Tibial artery (tissue), 4 donors: ENCODE data around the gene MED12L.

Source experiments
- DNase-seq, 2 donors: peaks; one replicate each; pipeline ENCODE4 v3.0.0-alpha.2; 2019
- H3K27ac ChIP-seq, 2 donors: fragments of 200-600 bp; sonication (generic) in 1 of 2; 1 replicate in 1 of 2; 2 replicates in 1 of 2; pipeline ENCODE4 v1.5.1; 2018 to 2019; ENCODE audit warnings: mild to moderate bottlenecking in 1 of 2
- H3K27me3 ChIP-seq, 2 donors: fragments of 200-600 bp; sonication (generic) in 1 of 2; one replicate each; pipeline versions ENCODE4 v1.5.1 to v1.6.0; 2016 to 2019
- H3K36me3 ChIP-seq, 3 donors: fragments of 200-600 bp; sonication (generic) in 2 of 3; one replicate each; pipeline ENCODE4 v1.5.1; 2016 to 2019; ENCODE audit warnings: mild to moderate bottlenecking in 2 of 3
- H3K4me1 ChIP-seq, 4 donors: fragments of 200-600 bp; sonication (generic) in 2 of 4; 1 replicate in 3 of 4; 2 replicates in 1 of 4; pipeline ENCODE4 v1.5.1; 2016 to 2019
- H3K4me3 ChIP-seq, 2 donors: fragments of 200-600 bp; sonication (generic) in 1 of 2; 1 replicate in 1 of 2; 2 replicates in 1 of 2; pipeline ENCODE4 v1.5.1; 2018 to 2019; ENCODE audit warnings: mild to moderate bottlenecking in 2 of 2
- H3K9me3 ChIP-seq, 3 donors: fragments of 200-600 bp; sonication (generic) in 1 of 3; one replicate each; pipeline ENCODE4 v1.5.1; 2016 to 2019
- CTCF ChIP-seq, 2 experiments: fragments of 200-600 bp in 1 of 2; fragments of 450-650 bp in 1 of 2; IDR thresholded peaks; one replicate each; pipeline ENCODE4 v1.5.1; 2017 to 2019; ENCODE audit warnings: antibody characterized with exemption in 2 of 2, mild to moderate bottlenecking in 1 of 2, moderate library complexity in 1 of 2
- intact Hi-C: fragments of 100-400 bp; cut with DNase I; formaldehyde crosslinking; loops from one replicate; pipeline ENCODE4 v1.15.0; 2023; ENCODE audit warnings: low total_unique reads

MED12L gene

GRCh38 chr3:151085889-151086483 is 522 bp downstream of the MED12L start:
- Histone ChIP-seq H3K9me3 (no peaks in the 10 kb centered on the region), H3K27me3 (peaks cover 0 to 11% of the 10 kb centered on the region in 2 donors), H3K27ac (peak overlapping the region; percentile 14 to 45), H3K4me1 (peaks cover 0 to 23% (median 16%) of the 10 kb centered on the region in 4 donors), H3K4me3 (peak overlapping the region; percentile 61 to 81), H3K36me3 (no peaks in the 10 kb centered on the region)
- intact Hi-C loops, result no loop called here
- peak in 1 of 2 donors; percentile 66 for DNase-seq
- no peak for TF ChIP-seq CTCF (IDR thresholded peaks at IDR 0.05)

GRCh38 chr3:151086484-151087456 is 1.3 kb downstream of the MED12L start:
- peak; percentile 65 to 82 for DNase-seq
- Histone ChIP-seq H3K9me3 (no peaks in the 10 kb centered on the region), H3K4me3 (peak overlapping the region; percentile 61 to 81), H3K4me1 (peaks cover 0 to 23% (median 16%) of the 10 kb centered on the region in 4 donors), H3K27me3 (peaks cover 0 to 8% of the 10 kb centered on the region in 2 donors), H3K36me3 (no peaks in the 10 kb centered on the region), H3K27ac (peak overlapping the region; percentile 14 to 45)
- intact Hi-C loops, result no loop called here
- TF ChIP-seq CTCF (IDR thresholded peaks at IDR 0.05), result peak; percentile 19 to 50

- DNase-seq, result no peak
- no peak for TF ChIP-seq CTCF (IDR thresholded peaks at IDR 0.05)
- no peaks in the 10 kb centered on the region for H3K9me3 ChIP-seq
- peaks cover 0 to 23% (median 16%) of the 10 kb centered on the region in 4 donors for H3K4me1 ChIP-seq
- intact Hi-C loops, result no loop called here
- H3K27ac ChIP-seq, result no peak overlapping the region
- H3K36me3 ChIP-seq, result no peaks in the 10 kb centered on the region
- H3K27me3 ChIP-seq, result peaks cover 0 to 4% of the 10 kb centered on the region in 2 donors
- no peak overlapping the region for H3K4me3 ChIP-seq
Measured at GRCh38 chr3:151087648-151088047, 2.2 kb downstream of the MED12L start.

GRCh38 chr3:151091685-151092345 is 6.4 kb downstream of the MED12L start:
- TF ChIP-seq CTCF (IDR thresholded peaks at IDR 0.05), result no peak
- Histone ChIP-seq H3K4me1 (peaks cover 0 to 6% (median 3%) of the 10 kb centered on the region in 4 donors), H3K27ac (no peak overlapping the region), H3K9me3 (no peaks in the 10 kb centered on the region), H3K27me3 (peaks cover 0 to 3% of the 10 kb centered on the region in 2 donors), H3K36me3 (no peaks in the 10 kb centered on the region), H3K4me3 (no peak overlapping the region)
- DNase-seq, result no peak
- intact Hi-C loops, result no loop called here

- Histone ChIP-seq H3K36me3 (no peaks in the 10 kb centered on the region), H3K27ac (no peak overlapping the region), H3K27me3 (peaks cover 0 to 5% of the 10 kb centered on the region in 2 donors), H3K4me3 (no peak overlapping the region), H3K4me1 (no peaks in the 10 kb centered on the region), H3K9me3 (no peaks in the 10 kb centered on the region)
- TF ChIP-seq CTCF (IDR thresholded peaks at IDR 0.05), result no peak
- intact Hi-C loops, result no loop called here
- DNase-seq, result no peak
Measured at GRCh38 chr3:151093148-151093547, 7.7 kb downstream of the MED12L start.
